ENCODE results near the gene EBLN1.

EBLN1 gene

DNA sequence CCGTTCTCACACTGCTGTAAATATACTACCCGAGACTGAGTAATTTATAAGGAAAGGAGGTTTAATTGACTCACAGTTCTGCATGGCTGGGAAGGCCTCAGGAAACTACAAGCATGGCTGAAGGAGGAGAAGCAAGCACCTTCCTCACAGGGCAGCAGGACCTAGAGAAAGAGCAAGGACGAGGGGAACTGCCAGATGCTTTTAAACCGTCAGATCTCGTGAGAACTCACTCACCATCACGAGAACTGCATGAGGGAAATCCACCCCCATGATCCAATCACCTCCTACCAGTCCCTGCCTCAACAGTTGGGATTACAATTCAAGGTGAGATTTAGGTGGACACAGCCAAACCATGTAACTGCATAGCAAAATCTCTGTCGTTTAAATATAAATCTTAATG is at the start of gene EBLN1:
EBLN1 (minus strand) TSS at position 174 of the 400 bp plus-strand sequence. CDS start 8,032 bp downstream, outside the sequence.
- DNase-seq (ENCODE audit: low read depth in 2 of 2) = no peak

DNA sequence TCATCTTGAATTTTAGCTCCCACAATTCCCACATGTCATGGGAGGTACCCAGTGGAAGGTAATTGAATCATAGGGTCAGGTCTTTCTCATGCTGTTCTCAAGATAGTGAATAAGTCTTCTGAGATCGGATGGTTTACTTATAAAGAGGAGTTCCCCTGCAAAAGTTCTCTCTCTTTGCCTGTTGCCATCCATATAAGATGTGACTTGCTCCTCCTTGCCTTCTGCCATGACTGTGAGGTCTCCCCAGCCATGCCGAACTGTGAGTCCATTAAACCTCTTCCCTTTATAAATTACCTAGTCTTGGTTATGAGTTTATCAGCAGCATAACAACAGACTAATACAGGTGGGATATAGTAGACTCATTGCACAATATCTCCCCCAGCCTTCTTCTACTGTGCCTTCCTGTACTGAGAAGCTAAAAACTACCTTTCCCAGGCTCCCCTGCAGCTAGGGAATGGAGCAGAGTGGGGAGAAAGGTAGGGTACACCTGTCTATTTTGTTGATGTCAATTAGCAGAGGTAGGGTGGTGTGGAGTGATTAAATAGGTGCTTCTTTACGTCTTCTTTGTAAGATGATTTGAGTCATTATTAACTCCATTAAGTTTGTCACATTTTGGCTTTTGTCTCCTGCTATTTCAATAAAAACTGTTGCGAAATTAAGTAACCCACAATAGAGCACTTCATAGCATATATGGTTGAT is 48.2 kb upstream of the EBLN1 start:
- DNase-seq (ENCODE audit: low read depth in 2 of 2) = no peak

DNA sequence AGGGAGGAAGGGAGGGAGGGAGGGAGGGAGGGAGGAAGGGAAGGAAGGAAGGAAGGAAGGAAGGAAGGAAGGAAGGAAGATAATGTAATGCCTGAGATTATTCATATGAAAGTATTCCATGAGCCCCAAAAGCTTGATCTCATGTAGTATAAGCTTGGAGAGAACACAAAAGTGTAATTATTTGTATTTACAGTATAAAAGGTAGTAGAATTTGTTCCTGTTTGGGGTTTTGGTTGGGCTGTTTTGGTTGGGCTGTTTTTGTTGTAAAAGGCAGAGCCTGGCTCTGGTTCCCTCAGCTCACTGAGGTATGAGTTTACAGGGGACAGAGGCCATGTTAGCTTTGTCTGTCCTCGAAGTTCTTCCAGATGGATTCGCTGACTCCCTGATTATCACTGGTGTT is 45.3 kb upstream of the EBLN1 start:
- DNase-seq (ENCODE audit: low read depth in 2 of 2) = no peak

DNA sequence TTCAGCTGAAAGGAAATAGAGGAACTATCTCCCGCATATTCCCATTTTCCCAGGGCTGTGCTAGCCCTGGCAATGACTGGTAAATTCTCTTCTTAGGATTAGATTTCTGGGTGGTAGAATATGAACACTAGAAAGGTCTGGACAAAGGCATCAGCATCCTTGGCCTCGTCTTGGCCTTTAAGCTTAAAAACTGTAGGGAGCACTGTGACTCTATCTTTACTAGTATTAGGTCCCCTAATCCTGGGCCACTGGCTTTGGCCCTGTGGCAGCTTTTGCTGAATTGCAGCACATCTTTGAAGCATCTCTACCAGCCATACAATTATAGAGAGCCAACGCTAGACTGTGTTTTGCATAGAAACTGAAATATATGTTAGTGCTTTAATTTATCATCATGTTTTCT is 41.5 kb upstream of the EBLN1 start:
- no peak for DNase-seq (ENCODE audit: low read depth in 2 of 2)

DNA sequence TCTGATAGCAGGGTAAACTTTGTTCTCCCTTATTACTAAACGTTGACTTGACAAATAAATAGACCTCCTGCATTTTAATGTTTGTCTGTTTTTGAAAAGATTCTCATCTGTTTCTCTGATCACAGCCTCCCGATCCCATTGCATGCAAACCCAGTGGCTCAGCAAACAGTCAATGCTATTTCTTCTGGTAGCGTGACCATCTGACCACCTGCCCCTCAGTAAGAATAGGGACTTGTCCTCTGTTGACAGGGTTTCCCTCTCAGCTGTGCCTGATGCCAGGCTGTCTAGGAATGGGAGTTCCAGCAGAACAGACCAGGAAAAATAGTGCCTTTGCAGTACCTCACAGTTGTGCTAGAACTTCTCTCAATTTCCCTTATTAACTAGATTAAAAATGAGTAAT is 40.7 kb upstream of the EBLN1 start:
- no peak for DNase-seq (ENCODE audit: low read depth in 2 of 2)

DNA sequence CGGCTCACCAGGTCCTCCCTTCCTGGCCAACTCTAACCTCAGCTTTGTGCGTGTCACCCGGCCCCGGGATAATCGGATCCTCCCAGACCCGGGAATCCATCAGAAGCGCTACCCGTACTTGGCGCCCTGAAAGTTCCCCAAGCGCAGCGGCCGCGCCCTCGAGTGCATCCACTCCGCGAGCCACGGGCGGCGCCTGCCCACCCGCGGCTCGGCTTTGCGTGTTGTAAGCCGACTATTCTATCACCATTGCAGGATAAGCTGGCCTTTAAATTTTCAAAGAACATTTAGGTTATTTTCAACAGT is 35.7 kb upstream of the EBLN1 start:
- DNase-seq (ENCODE audit: low read depth in 2 of 2) = no peak

DNA sequence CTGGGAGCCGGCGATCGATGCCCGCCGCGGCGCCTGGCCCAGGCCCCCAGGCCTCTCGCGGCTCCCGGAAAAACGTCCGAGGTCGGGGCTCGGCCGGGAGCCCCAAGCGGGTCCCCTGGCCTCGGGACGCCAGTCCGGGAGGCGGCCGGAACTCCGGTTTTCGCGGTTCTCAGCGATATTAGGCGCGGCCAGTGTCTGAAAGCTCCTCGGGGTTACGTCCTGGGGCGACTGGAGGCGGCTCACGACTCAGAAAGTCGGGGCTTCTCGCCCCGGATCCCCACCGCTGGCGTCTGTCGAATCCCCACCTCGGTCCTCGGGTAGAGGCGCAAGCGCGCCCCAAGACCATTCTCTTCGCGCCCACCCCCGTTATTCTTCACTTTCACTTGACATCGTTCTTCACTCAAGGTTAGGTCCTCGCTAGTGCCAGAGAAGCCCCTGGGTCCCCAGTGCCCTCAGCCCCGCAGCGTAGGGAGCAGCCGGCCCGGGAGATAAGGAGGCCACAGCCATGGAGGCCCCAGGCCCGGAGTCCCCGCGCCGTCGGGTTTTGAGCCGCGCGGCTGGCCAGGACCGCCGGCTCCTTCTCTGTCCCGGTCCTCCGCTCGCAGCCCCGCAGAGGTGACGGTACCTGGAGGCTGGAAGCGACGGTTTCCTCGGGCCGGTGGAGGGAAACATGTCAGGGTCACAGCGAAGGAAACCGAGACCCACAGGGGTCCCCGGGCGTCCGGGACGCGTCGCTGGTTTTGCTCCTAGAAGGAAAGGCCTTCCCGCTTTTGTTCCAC is 35.2 kb upstream of the EBLN1 start:
- DNase-seq (ENCODE audit: low read depth in 2 of 2) = peak in 1 of 2 donors; percentile 24

DNA sequence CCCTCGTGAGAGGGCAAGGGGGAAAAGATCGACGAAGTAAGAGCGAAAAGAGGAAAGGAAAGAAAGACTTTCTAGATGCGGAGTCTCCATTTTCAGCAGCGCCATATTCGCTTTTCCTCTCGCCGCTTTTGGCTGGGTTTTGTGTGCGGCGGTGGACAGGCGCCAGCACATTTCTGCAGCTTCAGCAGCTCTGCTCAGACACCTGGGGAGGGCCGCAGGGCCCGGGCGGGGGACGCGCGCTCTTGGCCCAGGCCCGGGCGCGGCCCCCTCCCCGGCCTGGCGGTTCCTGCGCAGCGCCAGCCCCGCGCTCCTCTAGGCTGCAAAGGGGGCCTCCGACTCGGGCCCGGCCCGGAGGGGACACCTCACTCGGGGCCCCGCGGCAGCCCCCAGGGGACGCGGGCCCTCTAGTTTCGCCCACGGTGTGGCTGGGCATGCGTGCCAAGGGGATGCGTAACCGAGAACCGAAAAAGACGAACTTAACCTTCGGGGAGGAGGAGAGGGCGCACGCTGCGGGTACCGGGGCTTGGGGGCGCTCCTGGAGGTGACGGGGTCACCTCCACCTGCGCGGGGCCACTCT is 34.5 kb upstream of the EBLN1 start:
- peak; percentile 60 for DNase-seq (ENCODE audit: low read depth in 2 of 2)

DNA sequence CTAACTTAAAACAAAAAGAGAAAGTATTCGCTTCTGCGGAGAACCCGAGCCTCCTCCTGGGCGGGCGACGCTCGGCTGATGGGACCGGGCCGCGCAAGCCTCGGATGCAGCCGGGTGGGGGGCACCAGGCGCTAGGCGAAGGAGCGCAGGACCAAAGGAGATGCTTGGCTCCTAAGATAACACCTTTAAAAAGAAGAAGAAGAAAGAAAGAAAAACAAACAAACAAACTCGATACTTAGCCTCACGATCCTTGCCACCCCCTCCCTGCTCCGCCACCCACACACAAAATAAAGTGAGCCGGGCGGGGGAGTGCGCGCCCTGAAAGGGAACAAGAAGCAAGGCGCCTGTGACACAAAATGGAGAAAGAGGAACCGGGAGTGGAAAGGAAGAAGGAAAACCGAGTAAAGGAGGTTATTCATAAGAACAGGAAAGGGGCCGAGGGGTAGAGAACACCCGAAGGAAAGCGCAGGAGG is 34.0 kb upstream of the EBLN1 start:
- peak; percentile 34 to 46 for DNase-seq (ENCODE audit: low read depth in 2 of 2)

DNA sequence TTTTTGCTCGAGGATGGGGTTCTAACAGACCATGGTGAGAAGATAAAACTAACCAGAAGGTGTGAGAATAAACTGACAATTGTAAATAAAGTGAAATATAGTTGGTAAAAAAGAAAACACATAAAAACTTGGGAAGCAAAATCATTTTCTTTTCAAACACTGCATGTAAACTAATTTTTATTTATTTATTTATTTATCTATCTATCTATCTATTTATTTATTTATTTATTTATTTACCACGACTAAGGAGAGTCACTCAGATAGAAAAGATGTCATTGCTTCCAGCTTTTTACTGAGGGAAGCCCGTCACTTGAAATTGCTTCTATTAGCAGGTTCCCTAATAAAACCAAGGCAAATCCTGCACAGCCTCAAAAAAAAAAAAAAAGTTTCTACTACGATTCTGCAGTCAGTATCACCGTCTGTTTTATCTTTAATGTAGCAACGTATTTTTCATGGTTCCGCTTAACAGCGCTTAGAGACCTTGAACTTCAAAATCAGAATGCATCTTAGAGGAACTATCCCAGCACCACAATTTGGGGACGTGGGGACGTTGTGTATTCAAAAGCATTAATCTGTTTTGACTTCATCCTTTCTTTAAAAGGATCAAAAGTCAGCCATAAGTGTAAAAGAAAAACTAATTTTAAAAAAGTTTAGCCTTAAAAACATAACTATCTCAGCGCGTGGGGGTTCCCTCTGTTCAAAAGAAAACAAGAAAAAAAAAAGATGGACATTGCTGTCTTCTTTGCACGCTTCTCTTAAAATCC is 33.3 kb upstream of the EBLN1 start:
- no peak for DNase-seq (ENCODE audit: low read depth in 2 of 2)

DNA sequence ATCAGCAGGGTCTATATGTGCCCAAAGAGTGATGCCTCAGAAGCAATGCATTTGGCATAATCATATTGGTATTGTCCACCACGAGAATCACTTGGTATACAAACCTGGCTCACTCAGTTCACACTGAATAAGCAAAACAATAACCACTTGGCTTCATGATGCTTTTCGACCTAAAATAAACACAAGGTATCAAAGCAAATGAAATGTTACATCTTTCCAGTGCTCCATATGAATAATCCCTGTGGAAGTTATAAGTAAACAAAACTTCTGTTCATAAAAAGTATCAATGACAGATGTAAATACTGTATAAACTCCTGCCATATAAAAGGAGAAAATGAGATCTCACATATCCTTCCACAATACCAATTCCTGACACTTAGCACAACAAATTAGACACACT is 29.8 kb upstream of the EBLN1 start:
- no peak for DNase-seq (ENCODE audit: low read depth in 2 of 2)

DNA sequence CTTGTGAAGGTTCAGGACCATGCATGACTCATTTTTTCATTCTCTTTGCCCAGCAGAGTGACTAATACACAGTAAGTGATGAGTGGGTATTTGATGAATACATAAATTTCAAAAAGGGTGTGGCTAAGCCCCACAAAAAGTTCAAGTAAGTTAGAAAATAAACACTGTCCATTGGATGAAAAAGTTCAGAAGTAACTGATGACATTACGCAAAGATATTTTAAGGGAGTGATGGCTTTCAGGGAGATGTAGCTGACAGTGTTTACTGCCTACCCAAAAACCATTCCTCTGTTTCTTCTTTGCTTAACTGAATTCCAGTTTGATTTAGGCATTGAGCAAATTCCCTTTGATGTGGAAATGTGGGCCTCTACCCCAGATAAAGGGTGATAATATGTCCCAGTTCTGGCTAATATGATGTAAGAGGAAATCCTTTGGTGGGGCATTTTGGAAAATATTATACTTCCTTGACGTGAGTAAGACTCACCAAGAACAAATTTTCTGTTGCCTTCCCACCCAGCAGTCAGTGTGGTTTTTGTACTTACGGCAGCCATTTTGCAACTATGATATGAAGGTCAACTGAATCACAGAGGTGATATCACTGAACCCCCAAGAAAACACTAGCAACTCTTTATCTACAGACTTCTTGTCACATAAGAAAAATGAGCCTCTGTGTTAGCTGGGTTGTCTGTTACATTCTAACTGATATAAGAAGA is 29.0 kb upstream of the EBLN1 start:
- DNase-seq (ENCODE audit: low read depth in 2 of 2) = no peak

DNA sequence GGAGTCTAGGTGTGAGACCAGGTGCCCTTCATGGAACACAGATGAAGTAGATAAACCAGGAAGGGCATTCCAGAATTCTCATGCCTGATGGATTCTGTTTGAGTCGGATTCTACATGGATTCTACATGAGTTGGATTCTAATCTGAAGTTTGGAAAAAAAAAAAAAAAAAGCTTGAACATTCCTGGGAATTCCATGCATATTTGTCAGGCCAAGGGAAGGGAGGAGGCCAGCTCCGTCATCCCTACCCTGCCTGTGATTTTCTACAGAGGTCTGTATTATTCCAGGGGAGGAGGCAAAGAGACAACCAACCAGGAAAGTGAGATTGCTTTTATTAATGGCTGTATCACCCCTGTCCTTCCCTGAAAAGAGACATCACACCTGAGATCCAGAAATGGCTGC is 27.8 kb upstream of the EBLN1 start:
- DNase-seq (ENCODE audit: low read depth in 2 of 2) = no peak

DNA sequence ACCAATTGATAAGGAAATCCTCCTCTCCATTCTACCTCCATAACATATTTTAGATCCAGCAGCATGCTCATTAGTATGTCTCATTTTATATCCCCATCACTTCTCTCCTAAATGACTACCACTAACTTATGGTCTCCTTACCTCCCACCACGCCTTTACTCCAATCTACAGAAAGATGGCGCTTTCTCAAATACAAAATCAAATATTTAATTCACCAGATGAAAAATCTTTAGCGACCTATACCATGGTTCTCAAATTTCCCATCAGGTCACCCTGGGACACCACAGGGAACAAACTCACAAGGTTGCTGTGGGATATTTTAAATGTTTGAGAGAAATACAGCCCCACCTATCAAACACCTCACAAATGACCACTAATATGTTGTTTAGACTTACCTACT is 27.0 kb upstream of the EBLN1 start:
- DNase-seq (ENCODE audit: low read depth in 2 of 2) = no peak

DNA sequence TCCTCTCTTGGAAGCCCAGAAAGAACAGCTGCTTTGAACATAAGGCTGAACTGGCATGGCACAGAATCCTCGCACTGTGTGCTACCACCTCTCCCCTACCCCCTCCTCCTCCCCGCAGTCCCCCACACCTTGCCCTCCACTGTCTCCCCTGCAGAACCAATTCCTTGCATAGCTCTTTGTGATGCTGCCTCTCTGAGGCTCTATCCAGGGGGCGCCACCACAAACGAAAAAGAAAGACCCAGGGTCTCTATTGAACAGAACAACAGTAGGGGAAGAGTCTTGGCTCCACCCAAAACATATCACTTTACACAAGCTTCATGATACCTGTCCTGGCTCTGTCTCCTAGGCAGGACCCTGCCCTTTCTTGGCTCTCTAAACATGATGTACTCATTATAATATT is 26.2 kb upstream of the EBLN1 start:
- DNase-seq (ENCODE audit: low read depth in 2 of 2) = no peak

DNA sequence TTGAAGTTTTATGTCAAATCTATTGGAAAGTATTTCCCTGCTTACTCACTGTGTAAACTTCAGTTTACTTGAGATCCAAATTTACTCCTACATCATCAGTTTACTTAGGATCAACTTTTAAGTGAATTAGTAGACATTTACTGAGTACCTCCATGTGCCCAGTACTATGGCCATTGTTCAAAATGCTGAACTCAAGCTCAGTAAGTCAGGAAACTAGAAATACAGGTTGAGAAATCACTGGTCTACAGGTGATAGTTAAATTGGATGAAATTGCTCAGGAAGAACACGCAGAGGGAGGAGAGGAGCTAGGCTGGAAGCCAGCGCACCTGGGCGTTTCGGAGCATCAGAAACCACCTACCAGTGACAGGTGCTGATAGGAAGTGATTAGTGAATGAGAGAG is 25.5 kb upstream of the EBLN1 start:
- DNase-seq (ENCODE audit: low read depth in 2 of 2) = no peak

DNA sequence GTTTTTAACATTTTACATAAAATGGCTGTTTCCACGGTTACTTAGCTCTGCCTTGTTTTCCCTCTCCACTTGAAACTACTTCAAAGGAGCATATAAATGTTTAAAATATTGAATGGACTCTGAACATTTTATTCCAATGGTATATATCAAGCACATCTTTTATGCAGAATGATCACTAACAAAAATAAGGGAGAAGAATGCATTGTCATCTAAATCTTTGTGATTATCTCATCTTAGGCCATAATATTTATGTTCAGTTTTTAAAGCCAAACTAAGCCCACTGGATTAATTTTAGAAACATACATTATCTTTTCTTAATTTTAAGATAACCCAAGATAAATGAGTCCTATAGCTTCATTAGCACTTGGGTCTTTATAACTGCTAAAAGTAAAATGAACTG is 13.4 kb upstream of the EBLN1 start:
- no peak for DNase-seq (ENCODE audit: low read depth in 2 of 2)

DNA sequence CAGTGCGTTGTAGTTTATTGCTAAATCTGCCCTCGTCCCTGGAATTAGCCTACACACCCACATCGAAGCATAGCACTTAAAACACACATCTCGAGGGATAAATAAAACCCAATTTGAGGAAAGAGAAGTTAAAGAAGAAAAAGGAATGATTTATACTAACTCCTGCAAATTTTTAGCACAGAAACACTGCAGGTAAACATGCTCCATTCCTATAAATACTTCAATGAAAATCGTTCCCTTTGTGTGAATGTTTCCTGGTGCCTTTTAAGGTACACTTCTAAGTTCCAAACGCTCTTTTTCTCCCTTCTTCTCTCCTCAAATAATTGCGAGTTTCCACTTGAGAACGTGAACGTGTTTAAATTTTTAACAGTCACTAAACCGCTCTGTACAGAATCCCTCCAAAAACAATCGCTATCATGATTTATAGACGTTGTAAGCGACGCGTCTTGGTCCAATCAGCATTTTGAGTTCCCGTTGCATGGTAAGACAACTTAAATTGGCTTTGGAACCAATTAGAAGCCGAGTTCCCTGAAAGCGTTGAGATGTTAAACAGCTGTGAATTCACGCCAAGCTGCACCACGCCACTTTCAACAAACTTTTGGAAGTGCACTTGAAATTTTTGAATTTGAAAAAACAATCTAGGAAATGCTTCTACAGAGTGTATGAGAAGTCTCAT is 12.5 kb upstream of the EBLN1 start:
- DNase-seq (ENCODE audit: low read depth in 2 of 2) = no peak

DNA sequence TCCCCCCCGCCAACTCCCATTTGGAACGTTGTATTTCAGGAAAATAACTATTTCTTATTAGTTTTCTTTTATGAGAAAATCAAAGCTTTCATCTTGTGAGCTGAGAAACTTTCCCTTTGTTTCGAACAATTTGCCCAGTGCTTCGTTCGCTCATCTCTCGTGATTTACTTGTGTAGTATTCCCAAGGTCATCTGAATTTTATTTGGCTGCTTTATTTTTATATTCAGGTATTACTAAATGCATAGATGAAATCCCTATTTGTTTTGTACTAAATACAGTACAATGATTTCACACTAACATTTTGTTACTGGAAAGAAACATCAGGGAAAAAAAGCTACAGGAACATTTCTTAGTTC is 12.0 kb upstream of the EBLN1 start:
- no peak for DNase-seq (ENCODE audit: low read depth in 2 of 2)

DNA sequence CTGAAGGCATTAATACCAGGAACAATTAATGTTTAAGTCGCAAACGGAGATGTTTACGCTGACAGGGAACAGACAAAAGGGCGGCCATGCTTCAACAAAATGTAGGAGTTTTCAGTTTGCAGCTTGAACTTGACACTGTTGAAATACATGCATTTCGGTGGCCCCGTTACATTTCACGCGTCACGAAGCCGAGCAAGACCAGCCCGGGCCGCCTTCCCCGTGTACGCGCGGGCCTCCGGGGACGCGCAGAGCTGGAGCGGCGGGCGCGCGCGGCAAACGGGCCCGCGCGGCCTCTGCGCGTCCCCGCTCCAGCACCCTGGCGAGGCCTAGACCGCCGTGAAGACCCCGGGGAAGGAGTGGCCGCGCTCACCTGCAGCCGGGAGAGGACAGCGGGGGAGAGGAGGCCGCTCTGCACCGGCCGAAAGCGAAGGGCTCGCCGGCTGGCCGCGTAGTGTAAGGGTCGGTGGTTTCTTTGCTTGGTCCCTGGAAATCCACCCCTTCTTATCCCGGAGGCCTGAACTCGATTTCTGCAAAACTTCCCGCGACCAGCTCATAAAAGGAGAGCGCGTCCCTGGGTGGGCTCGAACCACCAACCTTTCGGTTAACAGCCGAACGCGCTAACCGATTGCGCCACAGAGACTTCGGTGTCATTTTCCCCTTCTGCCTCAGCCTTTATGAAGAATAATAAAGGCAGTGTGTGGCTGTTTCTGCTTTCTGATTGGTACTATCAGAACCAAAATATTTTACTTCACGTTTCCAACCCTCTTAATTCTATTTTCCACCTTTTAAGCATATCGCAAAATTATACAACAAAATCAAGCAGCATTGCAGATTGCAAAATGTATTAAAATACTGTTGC is 11.4 kb upstream of the EBLN1 start:
- peak; percentile 63 to 74 for DNase-seq (ENCODE audit: low read depth in 2 of 2)
